HG03460 (cell line): ENCODE measurements around the gene RBM45.

Source experiments
- ATAC-seq: cut with Tn5 transposase; IDR thresholded peaks from one replicate; pipeline ENCODE4 v1.9.1; 2021; ENCODE audit not compliant: unreplicated experiment

The RBM45 gene

GRCh38 chr2:178157574-178157973, 45.3 kb downstream of the RBM45 start:
- no peak for ATAC-seq

- no peak for ATAC-seq
These were observed 47.7 kb downstream of the RBM45 start for GRCh38 chr2:178159966-178160365.

GRCh38 chr2:178160601-178161000, 48.4 kb downstream of the RBM45 start:
- no peak for ATAC-seq

GRCh38 chr2:178163395-178163794, 51.2 kb downstream of the RBM45 start:
- no peak for ATAC-seq

GRCh38 chr2:178163911-178164310, 51.7 kb downstream of the RBM45 start:
- ATAC-seq: no peak

- no peak for ATAC-seq
These were observed 61.4 kb downstream of the RBM45 start for GRCh38 chr2:178173657-178174056.

GRCh38 chr2:178177066-178177679, 64.9 kb downstream of the RBM45 start:
- ATAC-seq: no peak
